Right ventricle myocardium inferior (tissue), 1 donor: Measurements from ENCODE around the gene TBC1D10A. TPM values are rescaled to one million over a fixed set of nuclear protein-coding genes. Genes with fewer than 3 reads are reported as not detected.

Experiments
- ATAC-seq: fragments of 200-7000 bp; cut with Tn5 transposase; one replicate; pipeline ENCODE4 v1.9.1; 2020; ENCODE audit warnings: mild to moderate bottlenecking, moderate library complexity
- DNase-seq: peaks from one replicate; pipeline ENCODE4 v3.0.0; 2021; ENCODE audit errors: missing footprints
- intact Hi-C: fragments of 100-400 bp; cut with DNase I; formaldehyde crosslinking; loops from one replicate; pipeline ENCODE4 v1.11.0; 2022
- total RNA-seq: library from RNA; stranded (reverse); fragmentation: NEBNext Ultra II Directional; extraction: Animal tissue kit (Norgen Biotek cat#: 25700); gene quantifications from one replicate; pipeline ENCODE4 v1.2.1, GENCODE V29; 2021
- donor health status: DM: no; HTN: yes; CAD: no; lungs with severe emphysema.

The TBC1D10A gene
- total RNA-seq, 1 donor from 2014 or later, result 7.1 TPM

- DNase-seq (no peak), ATAC-seq (peak; percentile 56)
- intact Hi-C loops, result loop anchor here (1.0 to 2.0 kb wide), 2 partner anchors 15 to 38 kb away; no protein-coding TSS in a partner anchor
Observed at GRCh38 chr22:30326255-30326705, 461 bp downstream of the TBC1D10A start.

- DNase-seq (no peak), ATAC-seq (no peak)
- intact Hi-C loops, result loop anchor here (1.0 to 2.0 kb wide), 2 partner anchors 15 to 37 kb away; no protein-coding TSS in a partner anchor
Observed at GRCh38 chr22:30325724-30326254, 952 bp downstream of the TBC1D10A start.

GRCh38 chr22:30325065-30325720, 1.5 kb downstream of the TBC1D10A start:
- DNase-seq (no peak), ATAC-seq (peak; percentile 33)
- intact Hi-C loops, result no loop called here

- intact Hi-C loops, result loop anchor here (5.0 kb wide), 1 partner anchor 33 kb away; the partner anchor contains the start of genes CCDC157 and SF3A1
- ATAC-seq, result no peak
Observed at GRCh38 chr22:30324014-30324730, 2.6 kb downstream of the TBC1D10A start.

GRCh38 chr22:30323246-30323645, 3.5 kb downstream of the TBC1D10A start:
- DNase-seq (no peak), ATAC-seq (no peak)
- intact Hi-C loops, result loop anchor here (5.0 kb wide), 1 partner anchor 34 kb away; the partner anchor contains the start of genes CCDC157 and SF3A1

More at GRCh38 chr22:30324014-30324730, 2.6 kb downstream of the TBC1D10A start:
- no peak for DNase-seq

- peak; percentile 21 for ATAC-seq
Observed at GRCh38 chr22:30321461-30321860, 5.3 kb downstream of the TBC1D10A start.

GRCh38 chr22:30320021-30320556, 6.7 kb downstream of the TBC1D10A start:
- ATAC-seq (no peak), DNase-seq (no peak)
- intact Hi-C loops, result loop anchor here (5.0 kb wide), 1 partner anchor 37 kb away; the partner anchor contains the start of genes CCDC157 and SF3A1

More at GRCh38 chr22:30321461-30321860, 5.3 kb downstream of the TBC1D10A start:
- intact Hi-C loops, result loop anchor here (5.0 kb wide), 1 partner anchor 36 kb away; the partner anchor contains the start of genes CCDC157 and SF3A1
- DNase-seq, result no peak

GRCh38 chr22:30318799-30319419, 7.8 kb downstream of the TBC1D10A start:
- DNase-seq (no peak), ATAC-seq (no peak)
- intact Hi-C loops, result no loop called here

GRCh38 chr22:30317778-30318177, 9.0 kb downstream of the TBC1D10A start:
- intact Hi-C loops, result no loop called here
- DNase-seq, result no peak
- no peak for ATAC-seq

- DNase-seq (no peak), ATAC-seq (no peak)
- intact Hi-C loops, result no loop called here
Observed at GRCh38 chr22:30315962-30316576, 10.7 kb downstream of the TBC1D10A start.

- DNase-seq, result no peak
- ATAC-seq, result no peak
- intact Hi-C loops, result no loop called here
Observed at GRCh38 chr22:30314915-30315314, 11.8 kb downstream of the TBC1D10A start.

GRCh38 chr22:30313527-30314363, 13.0 kb downstream of the TBC1D10A start:
- intact Hi-C loops, result no loop called here
- ATAC-seq, result no peak
- no peak for DNase-seq

- ATAC-seq (no peak), DNase-seq (no peak)
- intact Hi-C loops, result no loop called here
Observed at GRCh38 chr22:30312053-30312452, 14.7 kb downstream of the TBC1D10A start.

- DNase-seq (peak; percentile 85), ATAC-seq (peak; percentile 91)
- intact Hi-C loops, result loop anchor here (2.0 kb wide), 1 partner anchor 16 kb away; the partner anchor contains the start of gene TBC1D10A
Observed at GRCh38 chr22:30310881-30311771, 15.6 kb downstream of the TBC1D10A start.

- ATAC-seq (peak; percentile 46), DNase-seq (no peak)
- intact Hi-C loops, result loop anchor here (2.0 kb wide), 1 partner anchor 17 kb away; the partner anchor contains the start of gene TBC1D10A
Observed at GRCh38 chr22:30309951-30310741, 16.6 kb downstream of the TBC1D10A start.
